Subcutaneous adipose tissue (tissue), 4 donors: ENCODE data around the gene HSP90AB1. TPM values are rescaled to one million over a fixed set of nuclear protein-coding genes. Genes with fewer than 3 reads are reported as not detected.

Experiments used
- CTCF ChIP-seq: fragments of 450-650 bp; IDR thresholded peaks from one replicate; pipeline ENCODE4 v1.5.1; 2016; ENCODE audit warnings: low read depth, mild to moderate bottlenecking, control low read depth, antibody characterized with exemption, moderate library complexity
- total RNA-seq, 4 donors: library from RNA; depleted of rRNA; stranded (reverse); fragments of >200 nt; gene quantifications; one replicate each; pipeline ENCODE4 v1.1.0, GENCODE V29; 2016

Gene HSP90AB1
- total RNA-seq, 4 donors from 2014 or later = 457 to 750 (median 477) TPM

- no peak for TF ChIP-seq CTCF
These were observed 12.5 kb upstream of the HSP90AB1 start for GRCh38 chr6:44234101-44235025.

- TF ChIP-seq CTCF = no peak
These were observed 11.6 kb upstream of the HSP90AB1 start for GRCh38 chr6:44235269-44235668.

- no peak for TF ChIP-seq CTCF
These were observed 10.9 kb upstream of the HSP90AB1 start for GRCh38 chr6:44235891-44236516.

GRCh38 chr6:44237021-44237812, 9.7 kb upstream of the HSP90AB1 start:
- TF ChIP-seq CTCF = no peak

- no peak for TF ChIP-seq CTCF
These were observed 9.0 kb upstream of the HSP90AB1 start for GRCh38 chr6:44237813-44238433.

- TF ChIP-seq CTCF = no peak
These were observed 8.1 kb upstream of the HSP90AB1 start for GRCh38 chr6:44238687-44239350.
